Cardiac septum (tissue), 1 donor: ENCODE measurements around the gene CAPN2. TPM values are rescaled to one million over a fixed set of nuclear protein-coding genes. Genes with fewer than 3 reads are reported as not detected.
"Not testable (repeated sequence)": the region's sequence is repeated elsewhere in the genome, so short reads cannot be mapped to it uniquely, and the experiment has no call there.

Experiments used
- DNase-seq: peaks from one replicate; pipeline ENCODE4 v3.0.0-alpha.2; 2020; ENCODE audit warnings: low spot score
- intact Hi-C: fragments of 100-400 bp; cut with DNase I; formaldehyde crosslinking; loops from one replicate; pipeline ENCODE4 v1.14.0; 2022
- total RNA-seq: library from RNA; stranded (reverse); fragmentation: NEBNext Ultra II Directional; extraction: Animal tissue kit (Norgen Biotek cat#: 25700); gene quantifications from one replicate; pipeline ENCODE4 v1.2.1, GENCODE V29; 2021
- donor health status: DM: no; HTN: no; CAD: no.

CAPN2 gene
- total RNA-seq, 1 donor from 2014 or later = 80.0 TPM

DNA sequence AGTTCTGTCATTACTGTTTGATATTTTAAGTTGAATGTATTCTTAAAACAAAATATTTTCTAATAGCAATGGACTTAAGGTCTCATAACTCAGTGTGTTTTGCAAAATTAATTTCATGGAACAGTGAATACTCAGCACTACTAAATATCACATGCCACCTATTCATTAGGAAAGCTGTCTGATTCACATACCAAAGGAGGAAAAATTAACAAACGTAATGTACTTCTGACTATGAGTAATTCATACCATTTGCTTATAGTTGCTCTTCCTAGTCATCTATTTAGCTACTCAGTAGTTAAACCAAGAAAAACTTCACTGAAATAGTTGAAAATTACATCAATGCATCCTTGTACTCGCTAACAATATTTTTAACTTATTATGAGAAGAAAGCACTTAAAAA is 98.2 kb downstream of the CAPN2 start:
- no peak for DNase-seq
- intact Hi-C loops = no loop called here

DNA sequence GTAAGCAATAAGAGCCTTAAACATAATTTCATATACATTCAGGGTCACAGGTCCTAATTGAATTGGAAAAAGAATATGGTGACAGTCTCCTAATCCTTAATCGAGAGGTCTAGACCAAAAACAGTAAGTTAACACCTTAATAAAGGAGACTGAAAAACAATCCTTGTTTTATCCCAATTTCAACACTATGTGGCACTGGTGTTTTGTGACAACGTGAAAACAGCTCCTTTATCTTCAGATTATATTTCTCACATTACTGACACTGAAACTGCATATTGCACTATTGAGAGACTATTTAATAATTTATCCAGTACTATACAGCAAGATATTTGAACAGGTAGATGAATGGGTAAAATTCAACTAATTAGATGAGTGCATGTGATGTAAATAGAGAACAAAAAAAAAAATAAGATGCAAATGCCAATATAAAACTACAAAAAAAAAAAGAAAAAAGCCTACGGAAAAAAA is 99.3 kb downstream of the CAPN2 start:
- DNase-seq = no peak
- intact Hi-C loops = loop anchor here (2.0 kb wide), 1 partner anchor 35 kb away; no protein-coding TSS in a partner anchor

DNA sequence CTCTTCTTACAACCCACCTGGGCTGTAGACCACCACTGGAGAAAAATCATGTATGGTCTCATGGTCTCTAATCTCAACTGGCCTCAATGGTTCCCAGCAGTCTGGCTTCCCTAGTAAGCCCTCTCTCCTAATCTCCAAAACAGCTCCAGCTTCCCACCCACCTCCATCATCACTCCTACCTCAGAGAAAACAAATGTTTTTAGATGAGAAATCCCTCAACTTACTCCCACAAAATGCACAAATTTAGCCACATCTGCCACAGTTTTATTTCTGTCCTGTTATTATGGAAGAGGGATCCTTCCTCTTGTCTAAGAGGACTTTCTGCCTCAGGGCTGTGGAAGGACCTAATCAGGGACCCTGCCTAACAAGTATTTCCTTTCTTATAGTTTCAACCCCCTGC is 101.3 kb downstream of the CAPN2 start:
- intact Hi-C loops = loop anchor here (2.0 kb wide), 1 partner anchor 33 kb away; no protein-coding TSS in a partner anchor
- no peak for DNase-seq

DNA sequence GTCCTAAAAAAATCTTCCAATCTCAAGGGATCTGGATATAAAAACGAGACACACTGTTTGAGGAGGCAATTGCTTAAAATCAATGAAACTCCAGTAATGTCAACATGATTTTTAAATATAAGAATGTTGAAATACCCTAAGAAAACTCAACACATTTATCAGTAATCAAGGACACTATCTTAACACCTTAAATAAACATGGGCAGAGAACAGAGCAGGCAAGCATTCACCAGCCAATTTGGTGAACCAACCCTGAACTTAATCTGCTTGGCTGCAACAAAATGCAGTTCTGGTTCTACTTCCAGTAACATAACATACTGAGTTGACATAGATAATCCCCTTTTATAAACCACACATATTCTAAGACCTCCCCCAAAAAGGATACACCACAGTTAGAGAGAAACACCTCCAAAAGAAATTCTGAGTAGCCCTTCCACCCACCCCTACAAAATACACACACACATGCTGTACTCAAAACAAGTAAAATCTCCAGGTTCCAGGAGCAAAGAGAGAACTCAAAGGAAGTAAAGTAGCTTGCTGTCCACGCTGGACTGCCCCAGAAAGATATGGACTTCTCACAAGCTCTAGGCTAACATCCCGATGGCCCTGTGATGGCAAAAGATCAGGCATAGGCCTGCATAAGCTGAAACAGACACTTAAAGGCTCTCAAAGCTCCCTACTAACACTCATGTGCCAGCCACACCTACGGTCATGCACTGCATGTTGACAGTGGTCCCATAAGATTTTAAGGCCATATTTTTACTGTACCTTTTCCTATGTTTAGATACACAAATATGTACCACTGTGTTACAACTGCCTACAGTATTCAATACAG is 102.9 kb downstream of the CAPN2 start:
- intact Hi-C loops = no loop called here
- DNase-seq = no peak

DNA sequence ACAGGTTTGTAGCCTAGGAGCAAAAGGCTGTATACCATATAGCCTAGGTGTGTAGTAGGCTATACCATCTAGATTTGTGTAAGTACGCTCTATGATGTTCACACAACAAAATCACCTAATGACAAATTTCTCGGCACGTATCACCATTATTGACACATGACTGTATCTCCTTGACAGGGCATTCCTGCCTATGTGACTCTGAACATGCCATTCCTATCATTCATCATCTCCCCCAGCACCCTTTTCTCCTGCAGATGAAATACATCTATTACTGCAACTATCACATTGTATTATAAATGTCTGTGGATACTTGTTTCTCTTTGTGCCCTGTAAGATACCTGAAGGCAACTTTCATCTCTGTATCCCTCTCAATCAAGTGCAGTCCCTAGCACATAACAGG is 103.5 kb downstream of the CAPN2 start:
- intact Hi-C loops = no loop called here
- DNase-seq = no peak

DNA sequence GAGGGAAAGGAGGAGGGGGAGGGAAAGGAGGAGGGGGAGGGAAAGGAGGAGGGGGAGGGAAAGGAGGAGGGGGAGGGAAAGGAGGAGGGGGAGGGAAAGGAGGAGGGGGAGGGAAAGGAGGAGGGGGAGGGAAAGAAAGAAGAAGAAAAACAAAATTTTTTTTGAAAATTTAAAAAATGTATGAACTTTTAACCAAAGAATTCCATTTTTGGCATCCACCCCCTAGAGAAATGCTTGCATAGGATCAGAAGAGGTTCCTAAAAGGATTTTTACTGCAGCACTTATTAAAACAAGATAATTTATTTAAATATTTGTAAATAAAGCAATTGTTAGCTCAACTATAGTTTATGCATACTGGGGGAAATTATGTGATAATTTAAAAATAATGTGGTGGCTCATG is 104.9 kb downstream of the CAPN2 start:
- intact Hi-C loops, DNase-seq: not testable (repeated sequence)

DNA sequence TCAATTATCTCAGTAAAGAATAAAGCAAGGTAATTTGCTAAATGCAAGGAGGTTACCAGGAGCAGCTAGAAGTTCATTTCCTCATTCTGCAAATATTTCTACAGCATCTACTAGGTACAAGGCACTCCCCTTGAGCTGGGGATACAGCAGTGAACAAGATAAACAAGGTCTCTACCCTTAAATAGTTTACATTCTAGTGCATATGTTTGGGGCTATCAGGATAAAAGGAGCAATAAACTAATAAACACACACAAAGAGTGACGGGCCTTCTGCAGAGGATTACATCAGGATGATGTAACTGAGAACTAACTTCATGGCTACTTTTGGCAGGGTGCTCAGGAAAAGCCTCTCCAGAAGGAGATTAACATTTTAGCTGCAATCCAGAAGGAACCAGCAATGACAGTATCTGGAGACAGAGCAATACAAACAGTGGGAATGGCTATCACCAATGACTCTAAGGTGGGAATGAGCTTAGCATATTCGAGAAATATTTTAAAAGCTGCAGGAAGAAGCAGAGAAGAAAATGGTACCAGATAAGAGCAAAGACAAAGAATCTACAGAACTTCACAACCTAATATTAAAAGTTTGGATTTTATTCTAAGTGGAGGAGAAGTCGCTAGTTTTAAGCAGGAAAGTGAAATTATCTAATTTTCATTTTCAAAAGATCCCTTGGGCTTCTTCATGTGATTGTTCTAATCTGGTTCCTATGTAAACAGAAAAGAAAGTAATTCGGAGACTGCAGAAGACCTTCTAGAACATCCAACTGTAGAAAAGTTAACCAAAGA is 107.6 kb downstream of the CAPN2 start:
- intact Hi-C loops = no loop called here
- DNase-seq = no peak

DNA sequence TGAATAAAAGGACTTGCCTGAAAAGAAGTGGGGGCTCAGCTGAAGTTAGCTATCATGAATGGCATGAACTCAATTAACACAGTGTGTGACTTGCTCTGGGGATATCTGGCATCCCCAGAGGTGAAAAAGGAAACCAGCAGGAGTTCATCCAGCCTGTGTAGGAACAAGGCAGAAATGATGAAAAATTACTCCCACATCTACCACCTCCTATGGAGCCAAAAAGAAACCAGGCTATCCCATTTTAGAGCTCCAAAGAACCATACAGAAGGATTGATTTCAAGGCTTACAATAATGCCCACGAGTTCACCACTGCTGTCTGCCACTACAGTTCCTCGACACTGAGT is 108.1 kb downstream of the CAPN2 start:
- intact Hi-C loops = no loop called here
- DNase-seq = no peak

DNA sequence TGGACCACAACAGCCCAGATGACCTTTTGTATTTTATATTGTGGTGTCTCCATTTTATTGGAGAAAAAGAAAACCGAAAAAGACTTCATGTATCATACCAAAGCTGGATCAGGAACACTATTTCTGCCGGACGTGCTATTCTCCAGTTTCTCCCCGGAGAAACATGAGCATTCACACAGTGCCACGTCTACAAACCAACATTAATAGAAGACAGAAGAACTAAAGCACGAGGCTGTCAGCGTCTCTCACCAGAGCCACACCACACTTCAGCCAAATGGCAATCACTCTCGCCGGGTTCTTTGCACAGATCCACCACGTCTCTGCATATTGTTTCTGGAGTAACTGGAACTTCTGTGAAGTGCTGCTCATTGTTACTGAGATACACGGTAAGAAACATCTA is 108.6 kb downstream of the CAPN2 start:
- no peak for DNase-seq
- intact Hi-C loops = no loop called here

DNA sequence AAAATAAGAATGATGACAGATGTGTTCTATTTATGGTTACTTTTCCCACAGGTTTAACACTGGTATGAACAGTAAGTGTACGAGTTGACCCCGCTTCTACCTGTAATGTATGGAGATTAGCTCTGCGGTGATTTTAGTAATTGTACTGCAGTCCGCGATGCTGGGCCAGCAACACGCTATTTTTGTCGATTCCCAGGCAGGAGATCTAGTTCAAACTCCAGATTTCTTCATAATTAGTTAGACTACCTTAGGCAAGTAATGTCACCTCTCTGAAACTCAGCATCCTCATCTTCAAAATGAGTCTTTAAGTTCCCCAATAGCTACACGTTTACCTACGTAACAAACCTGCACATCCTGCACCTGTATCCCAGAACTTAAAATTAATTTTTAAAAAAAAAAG is 111.9 kb downstream of the CAPN2 start:
- intact Hi-C loops = no loop called here

DNA sequence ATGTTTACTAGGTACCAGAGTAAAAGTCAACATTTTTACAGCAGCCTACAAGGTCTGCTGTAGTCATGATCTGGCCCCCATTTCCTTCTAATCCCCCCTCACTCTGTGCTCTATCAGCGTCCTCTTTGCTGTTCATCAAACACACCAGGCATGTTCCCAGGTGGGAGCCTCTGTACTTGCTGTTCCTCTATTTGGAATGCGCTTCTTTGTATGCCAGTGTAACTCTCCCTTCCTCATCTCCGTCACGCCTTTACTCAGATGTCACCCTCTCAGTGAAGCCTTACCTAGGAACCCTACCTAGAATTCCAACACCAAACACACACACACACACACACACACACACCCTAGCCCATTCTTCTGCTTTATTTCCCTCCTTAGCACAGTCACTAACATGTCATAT is 112.4 kb downstream of the CAPN2 start:
- intact Hi-C loops = no loop called here
- no peak for DNase-seq

More for the DNA sequence above, 111.9 kb downstream of the CAPN2 start:
- DNase-seq = no peak

Other genes starting within 250 kb of the CAPN2 start
- gene CAPN8, start 46.8 kb upstream of the CAPN2 start, total RNA-seq = not detected
- 24.9 TPM for gene TP53BP2, start 133.4 kb downstream of the CAPN2 start, total RNA-seq